ENCODE results near the gene PHLPP1. TPM values are rescaled to one million over a fixed set of nuclear protein-coding genes. Genes with fewer than 3 reads are reported as not detected.

Gene PHLPP1
- total and polyA plus RNA-seq, 2 of the 4 experiments (the other 2 are of a cell fraction) = 3.3 to 3.6 TPM

- H3K79me1 ChIP-seq (ENCODE audit: low read depth in 1 of 2, low read length in 2 of 2) = peaks cover 16 to 32% of the 10 kb centered on the region in 2 experiments
- H2BK15ac ChIP-seq (ENCODE audit: low read depth, low read length) = no peak overlapping the region
- no peak overlapping the region for H3K23ac ChIP-seq (ENCODE audit: low read depth, low read length)
- no peak overlapping the region for H2AK9ac ChIP-seq (replicated peaks; ENCODE audit: low read depth, low read length, poor library complexity)
- BruUV-seq (replicated peaks) = no TSS peak
- H3K4ac ChIP-seq (ENCODE audit: low read depth, low read length) = no peak overlapping the region
- no peak overlapping the region for H4K8ac ChIP-seq (ENCODE audit: low read depth in 2 of 2, low read length in 2 of 2)
- H2AK5ac ChIP-seq (ENCODE audit: low read depth, low read length) = no peak overlapping the region
- no peak overlapping the region for H2BK5ac ChIP-seq (ENCODE audit: low read depth, low read length, poor library complexity, severe bottlenecking)
- H4K5ac ChIP-seq (ENCODE audit: low read depth, low read length) = no peak overlapping the region
- intact Hi-C loops (cut with micrococcal nuclease) = no loop called here
- H3K4me2 ChIP-seq (ENCODE audit: low read depth, low read length) = no peak overlapping the region
- in situ Hi-C loops (cut with MboI; ENCODE audit: low sequenced_read_pairs) = no loop called here
- POLR2A ChIA-PET (ENCODE audit: unreplicated experiment) = no interaction called here
- peaks cover 2% of the 10 kb centered on the region; the same call in 1 of the 2 replicates for H3K4me1 ChIP-seq (ENCODE audit: control insufficient read depth, insufficient read depth, low read length)
- H4K20me1 ChIP-seq (ENCODE audit: insufficient read depth, low read length) = 0 out of 2 replicates have a peak, but pooled peaks cover 6% of the 10 kb centered on the region
- H3K56ac ChIP-seq (ENCODE audit: extremely low read depth, insufficient read depth, low read length) = no peak overlapping the region
- no peaks in the 10 kb centered on the region; the same call in 1 of the 2 replicates for H3K9me3 ChIP-seq (ENCODE audit: control insufficient read depth, insufficient read depth, low read length)
- no peak for DNase-seq
- H3K27ac ChIP-seq (ENCODE audit: insufficient read depth, low read length) = no peak overlapping the region
- CTCF ChIA-PET = no interaction called here
- no peak overlapping the region for H2BK20ac ChIP-seq (ENCODE audit: low read depth, low read length)
- H3K36me3 ChIP-seq (ENCODE audit: control insufficient read depth, insufficient read depth, low read length) = no peaks in the 10 kb centered on the region
- no peak overlapping the region for H3K18ac ChIP-seq (ENCODE audit: low read depth, low read length)
- no peak overlapping the region for H2BK120ac ChIP-seq (ENCODE audit: low read depth, low read length)
- no peak overlapping the region for H3K14ac ChIP-seq (replicated peaks; ENCODE audit: low read depth, low read length)
- no peak overlapping the region for H4K91ac ChIP-seq (ENCODE audit: insufficient read depth, low read depth, low read length)
- H3K9me1 ChIP-seq (ENCODE audit: insufficient read depth, low read length) = no peaks in the 10 kb centered on the region; the same call in 1 of the 2 replicates
- H2AFZ ChIP-seq (replicated peaks; ENCODE audit: low read length, poor library complexity) = no peak overlapping the region
- ATAC-seq (ENCODE audit: low read depth) = no peak
- dilution Hi-C loops (cut with HindIII; ENCODE audit: low sequenced_read_pairs, unreplicated experiment) = no loop called here
- H3K27me3 ChIP-seq (ENCODE audit: control insufficient read depth, insufficient read depth, low read length) = no peaks in the 10 kb centered on the region
- 100% methylated on average over 1 of the region's 1 CpG; no CpG with 5 or more reads in 1 of the 2 experiments for WGBS, 2 experiments (ENCODE audit: extremely low coverage in 2 of 2, insufficient read length in 1 of 2)
- H3K9ac ChIP-seq (ENCODE audit: low read depth, low read length) = no peak overlapping the region
- H3K4me3 ChIP-seq (ENCODE audit: insufficient read depth, low read depth, low read length) = no peak overlapping the region
- TF ChIP-seq USF2 (IDR thresholded peaks at IDR 0.05; ENCODE audit: low read depth, low read length) (no peak), CEBPB (IDR thresholded peaks at IDR 0.05; ENCODE audit: low read depth, low read length) (no peak), ELK1 (IDR thresholded peaks at IDR 0.05; ENCODE audit: borderline replicate concordance, low read depth, low read length) (no peak), RCOR1 (IDR thresholded peaks at IDR 0.05; ENCODE audit: insufficient replicate concordance, low read length) (no peak), RFX5 (IDR thresholded peaks at IDR 0.05; ENCODE audit: low read depth, low read length) (no peak), RAD21 (IDR thresholded peaks at IDR 0.05; ENCODE audit: low read length) (no peak), BHLHE40 (IDR thresholded peaks at IDR 0.05; ENCODE audit: low read depth, low read length) (no peak), CHD1 (IDR thresholded peaks at IDR 0.05; ENCODE audit: low read depth, low read length) (no peak), NFE2L2 (IDR thresholded peaks at IDR 0.05; ENCODE audit: low read depth, low read length) (no peak), FOS (IDR thresholded peaks at IDR 0.05; ENCODE audit: low read depth, low read length) (no peak), MAZ (IDR thresholded peaks at IDR 0.05; ENCODE audit: borderline replicate concordance, low read depth, low read length) (no peak), MAFK (IDR thresholded peaks at IDR 0.05; ENCODE audit: low read depth, low read length) (no peak), MXI1 (IDR thresholded peaks at IDR 0.05; ENCODE audit: borderline replicate concordance, low read depth, low read length) (no peak), POLR2A (IDR thresholded peaks at IDR 0.05; ENCODE audit: low read depth, low read length) (no peak), SMC3 (IDR thresholded peaks at IDR 0.05; ENCODE audit: low read depth, low read length) (no peak), CTCF (conservative IDR thresholded peaks at IDR 0.05; ENCODE audit: low read depth, low read length) (no peak)
These were observed 17.3 kb downstream of the PHLPP1 start for GRCh38 chr18:62732617-62733016.

Data from IMR-90 (cell line).